SU-DHL-6 (cell line): Measurements from ENCODE around the gene DOCK3.
"Not testable (repeated sequence)": the region's sequence is repeated elsewhere in the genome, so short reads cannot be mapped to it uniquely, and the experiment has no call there.

Experiments used
- H2AFZ ChIP-seq: fragments of 200-600 bp; sonication (generic); 2 replicates; pipeline ENCODE4 v1.6.1; 2014; ENCODE audit warnings: low read depth, mild to moderate bottlenecking, moderate library complexity, mixed read lengths, antibody characterized with exemption, low read length; ENCODE audit not compliant: severe bottlenecking
- H3F3A ChIP-seq: fragments of 200-600 bp; shearing (Covaris generic); 2 replicates; pipeline ENCODE4 v1.6.0; 2016; ENCODE audit warnings: antibody characterized with exemption, mild to moderate bottlenecking; ENCODE audit not compliant: insufficient read depth
- H3K27ac ChIP-seq: fragments of 200-600 bp; sonication (generic); 2 replicates; pipeline ENCODE4 v1.5.1; 2016; ENCODE audit warnings: low read depth, mild to moderate bottlenecking, low read length, moderate library complexity, mixed read lengths
- H3K27me3 ChIP-seq: fragments of 200-600 bp; sonication (generic), shearing (Covaris generic); 2 replicates; pipeline ENCODE4 v1.6.0; 2014; ENCODE audit warnings: mild to moderate bottlenecking, low read length
- H3K36me3 ChIP-seq: fragments of 200-600 bp; sonication (generic); 2 replicates; pipeline ENCODE4 v1.6.1; 2014; ENCODE audit warnings: mild to moderate bottlenecking, low read length, mixed read lengths
- H3K4me2 ChIP-seq: fragments of 300-600, 200-600 bp; shearing (Covaris generic), sonication (generic); 2 replicates; pipeline ENCODE4 v1.6.0; 2014; ENCODE audit warnings: low read length, low read depth, mild to moderate bottlenecking; ENCODE audit not compliant: poor library complexity, severe bottlenecking
- H3K4me3 ChIP-seq: fragments of 200-600 bp; sonication (generic); 2 replicates; pipeline ENCODE4 v1.5.1; 2014; ENCODE audit warnings: antibody characterized with exemption, low read length, mild to moderate bottlenecking, mixed read lengths; ENCODE audit not compliant: insufficient read depth, poor library complexity, severe bottlenecking
- H3K79me2 ChIP-seq: fragments of 200-600 bp; sonication (generic); 2 replicates; pipeline ENCODE4 v1.6.1; 2014; ENCODE audit warnings: mild to moderate bottlenecking, low read length, moderate library complexity; ENCODE audit not compliant: insufficient read depth
- H3K9ac ChIP-seq: fragments of 200-600 bp; sonication (generic); 2 replicates; pipeline ENCODE4 v1.7.0; 2014; ENCODE audit warnings: mild to moderate bottlenecking, low read length
- H3K9me2 ChIP-seq: fragments of 200-600 bp; sonication (generic); replicated peaks from 2 replicates; pipeline ENCODE4 v1.6.1; 2014; ENCODE audit warnings: low read length; ENCODE audit not compliant: insufficient read depth
- H3K9me3 ChIP-seq: fragments of 200-600 bp; sonication (generic); 2 replicates; pipeline ENCODE4 v1.6.1; 2014; ENCODE audit warnings: low read length, mixed read lengths; ENCODE audit not compliant: insufficient read depth
- H4K20me1 ChIP-seq: fragments of 200-600 bp; sonication (generic); 2 replicates; pipeline ENCODE4 v1.6.1; 2014; ENCODE audit warnings: low read depth, mild to moderate bottlenecking, antibody characterized with exemption, low read length, moderate library complexity, mixed read lengths
- EZH2phosphoT487 ChIP-seq: fragments of 200-600 bp; sonication (generic), shearing (Covaris generic); conservative IDR thresholded peaks from 2 replicates; pipeline ENCODE4 v1.6.1; 2018; ENCODE audit warnings: mild to moderate bottlenecking, antibody characterized with exemption, low read length, moderate library complexity, mixed read lengths
- TF ChIP-seq, protein P1 (sequence below): fragments of 200-600 bp; sonication (generic); IDR thresholded peaks from one replicate; pipeline ENCODE4 v1.5.1; 2017; ENCODE audit warnings: antibody characterized with exemption, mild to moderate bottlenecking, low read length, moderate library complexity; ENCODE audit not compliant: insufficient read depth, poor library complexity, severe bottlenecking

Gene DOCK3

DNA sequence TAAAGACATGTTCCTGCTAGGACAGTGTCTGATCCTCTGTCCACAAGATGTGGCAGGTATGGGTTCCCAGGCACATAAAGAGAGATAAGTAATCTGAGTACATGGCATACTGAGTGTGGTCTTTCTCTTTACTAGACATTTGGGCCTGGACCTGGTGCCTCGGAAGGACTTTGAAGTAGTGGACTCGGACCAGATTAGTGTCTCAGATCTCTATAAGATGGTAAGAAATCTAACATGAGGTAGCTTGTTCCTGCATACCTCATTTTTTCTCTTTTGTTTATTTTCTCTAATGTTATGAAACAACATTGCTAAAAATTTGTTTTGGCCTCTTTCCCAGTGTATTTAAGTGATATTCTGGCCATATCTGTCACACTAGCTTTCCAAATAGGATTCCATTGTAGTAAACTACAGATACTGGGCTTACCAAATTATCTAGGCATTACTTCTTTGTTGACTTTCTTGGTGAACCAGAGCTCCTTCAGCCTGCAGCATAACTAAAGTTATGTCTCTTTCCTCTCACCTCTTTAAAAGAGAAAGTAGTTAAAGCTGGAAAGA lies 400.6 kb downstream of the DOCK3 start:
- Histone ChIP-seq H2AFZ (no peak overlapping the region), H3K4me3 (no peak overlapping the region), H3K9me2 (no peaks in the 10 kb centered on the region), H4K20me1 (no peaks in the 10 kb centered on the region), H3K27me3 (no peaks in the 10 kb centered on the region), H3K27ac (no peak overlapping the region), H3K36me3 (no peaks in the 10 kb centered on the region), H3K79me2 (no peaks in the 10 kb centered on the region), H3K9me3 (no peaks in the 10 kb centered on the region), H3K9ac (no peak overlapping the region), H3K4me2 (no peak overlapping the region), H3F3A (no peaks in the 10 kb centered on the region)
- no peak for TF ChIP-seq EZH2phosphoT487
- TF ChIP-seq, protein P1, sequence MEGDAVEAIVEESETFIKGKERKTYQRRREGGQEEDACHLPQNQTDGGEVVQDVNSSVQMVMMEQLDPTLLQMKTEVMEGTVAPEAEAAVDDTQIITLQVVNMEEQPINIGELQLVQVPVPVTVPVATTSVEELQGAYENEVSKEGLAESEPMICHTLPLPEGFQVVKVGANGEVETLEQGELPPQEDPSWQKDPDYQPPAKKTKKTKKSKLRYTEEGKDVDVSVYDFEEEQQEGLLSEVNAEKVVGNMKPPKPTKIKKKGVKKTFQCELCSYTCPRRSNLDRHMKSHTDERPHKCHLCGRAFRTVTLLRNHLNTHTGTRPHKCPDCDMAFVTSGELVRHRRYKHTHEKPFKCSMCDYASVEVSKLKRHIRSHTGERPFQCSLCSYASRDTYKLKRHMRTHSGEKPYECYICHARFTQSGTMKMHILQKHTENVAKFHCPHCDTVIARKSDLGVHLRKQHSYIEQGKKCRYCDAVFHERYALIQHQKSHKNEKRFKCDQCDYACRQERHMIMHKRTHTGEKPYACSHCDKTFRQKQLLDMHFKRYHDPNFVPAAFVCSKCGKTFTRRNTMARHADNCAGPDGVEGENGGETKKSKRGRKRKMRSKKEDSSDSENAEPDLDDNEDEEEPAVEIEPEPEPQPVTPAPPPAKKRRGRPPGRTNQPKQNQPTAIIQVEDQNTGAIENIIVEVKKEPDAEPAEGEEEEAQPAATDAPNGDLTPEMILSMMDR: no peak

- TF ChIP-seq, protein P1: no peak
- no peak for TF ChIP-seq EZH2phosphoT487
- peaks cover 10% of the 10 kb centered on the region; the same call in 1 of the 2 replicates for H3K9me3 ChIP-seq
- no peaks in the 10 kb centered on the region for H3K79me2 ChIP-seq
Measured at GRCh38 chr3:51082363-51082762, 407.6 kb downstream of the DOCK3 start.

DNA sequence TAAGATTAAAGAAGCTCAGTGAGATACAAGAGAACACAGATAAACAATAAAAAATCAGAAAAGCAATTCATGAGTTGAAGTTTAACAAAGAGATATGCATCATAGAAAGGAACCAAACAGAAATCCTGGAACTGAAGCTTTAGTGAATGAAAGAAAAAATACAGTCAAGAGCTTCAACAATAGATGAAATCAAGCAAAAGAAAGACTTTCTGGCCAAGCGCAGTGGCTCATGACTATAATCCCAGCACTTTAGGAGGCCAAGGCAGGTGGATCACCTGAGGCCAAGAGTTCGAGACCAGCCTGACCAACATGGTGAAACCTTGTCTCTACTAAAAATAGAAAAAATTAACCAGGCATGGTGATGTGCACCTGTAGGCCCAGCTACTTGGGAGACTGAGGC lies 408.8 kb downstream of the DOCK3 start:
- H3K4me2 ChIP-seq: no peak overlapping the region
- no peaks in the 10 kb centered on the region for H3K9me2 ChIP-seq
- no peak overlapping the region for H3K9ac ChIP-seq
- no peaks in the 10 kb centered on the region for H3K27me3 ChIP-seq
- peaks cover 10% of the 10 kb centered on the region; the same call in 1 of the 2 replicates for H3K9me3 ChIP-seq
- H3K27ac ChIP-seq: no peak overlapping the region
- no peaks in the 10 kb centered on the region for H3F3A ChIP-seq
- H4K20me1 ChIP-seq: no peaks in the 10 kb centered on the region
- H3K36me3 ChIP-seq: no peaks in the 10 kb centered on the region
- H3K4me3 ChIP-seq: no peak overlapping the region
- H3K79me2 ChIP-seq: no peaks in the 10 kb centered on the region
- TF ChIP-seq, protein P1: no peak
- no peak for TF ChIP-seq EZH2phosphoT487
- H2AFZ ChIP-seq: no peak overlapping the region

More at GRCh38 chr3:51082363-51082762, 407.6 kb downstream of the DOCK3 start:
- no peak overlapping the region for H3K27ac ChIP-seq
- no peaks in the 10 kb centered on the region for H3K36me3 ChIP-seq
- H3K9ac ChIP-seq: no peak overlapping the region
- no peaks in the 10 kb centered on the region for H4K20me1 ChIP-seq
- H3K9me2 ChIP-seq: no peaks in the 10 kb centered on the region
- H3K4me3 ChIP-seq: no peak overlapping the region
- H2AFZ ChIP-seq: no peak overlapping the region
- no peaks in the 10 kb centered on the region for H3F3A ChIP-seq
- no peaks in the 10 kb centered on the region for H3K27me3 ChIP-seq
- H3K4me2 ChIP-seq: no peak overlapping the region

- not testable (repeated sequence) for H3K79me2 ChIP-seq, H4K20me1 ChIP-seq, H3K4me2 ChIP-seq, H3K4me3 ChIP-seq, H3K36me3 ChIP-seq, H3K9ac ChIP-seq, H3K9me2 ChIP-seq, H3K9me3 ChIP-seq, H3K27me3 ChIP-seq, H3K27ac ChIP-seq, H3F3A ChIP-seq, H2AFZ ChIP-seq
Measured at GRCh38 chr3:51092141-51092540, 417.4 kb downstream of the DOCK3 start.

DNA sequence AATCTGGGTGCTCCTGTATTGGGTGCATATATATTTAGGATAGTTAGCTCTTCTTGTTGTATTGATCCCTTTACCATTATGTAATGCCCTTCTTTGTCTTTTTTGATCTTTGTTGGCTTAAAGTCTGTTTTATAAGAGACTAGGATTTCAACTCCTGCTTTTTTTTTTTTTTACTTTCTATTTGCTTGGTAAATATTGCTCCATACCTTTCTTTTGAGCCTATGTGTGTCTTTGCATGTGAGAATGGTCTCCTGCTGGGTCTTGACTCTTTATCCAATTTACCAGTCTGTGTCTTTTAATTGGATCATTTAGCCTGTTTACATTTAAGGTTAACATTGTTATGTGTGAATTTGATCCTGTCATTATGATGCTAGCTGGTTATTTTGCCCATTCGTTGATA lies 420.1 kb downstream of the DOCK3 start:
- not testable (repeated sequence) for H3K9ac ChIP-seq, H3K79me2 ChIP-seq, H3K9me2 ChIP-seq, H3K36me3 ChIP-seq, H3F3A ChIP-seq, H3K4me2 ChIP-seq, H2AFZ ChIP-seq, H4K20me1 ChIP-seq, H3K9me3 ChIP-seq, H3K27ac ChIP-seq, H3K27me3 ChIP-seq, H3K4me3 ChIP-seq
